Hepatocyte (in vitro differentiated cells): ENCODE data around the gene CPNE4.

Source experiments
- EZH2 ChIP-seq: fragments of 200-600 bp; sonication (generic); IDR thresholded peaks from 2 replicates; pipeline ENCODE4 v1.6.1; 2016; ENCODE audit warnings: antibody characterized with exemption, mild to moderate bottlenecking, borderline replicate concordance
- EZH2phosphoT487 ChIP-seq: fragments of 200-600 bp; sonication (generic); IDR thresholded peaks from one replicate; pipeline ENCODE4 v1.6.1; 2018; ENCODE audit warnings: antibody characterized with exemption, mild to moderate bottlenecking, low read depth, moderate library complexity; ENCODE audit not compliant: unreplicated experiment, severe bottlenecking
- TF ChIP-seq, protein P1 (sequence below): fragments of 200-600 bp; sonication (generic); IDR thresholded peaks from 2 replicates; pipeline ENCODE4 v1.5.1; 2016; ENCODE audit warnings: antibody characterized with exemption, mild to moderate bottlenecking; ENCODE audit not compliant: poor library complexity

DNA sequence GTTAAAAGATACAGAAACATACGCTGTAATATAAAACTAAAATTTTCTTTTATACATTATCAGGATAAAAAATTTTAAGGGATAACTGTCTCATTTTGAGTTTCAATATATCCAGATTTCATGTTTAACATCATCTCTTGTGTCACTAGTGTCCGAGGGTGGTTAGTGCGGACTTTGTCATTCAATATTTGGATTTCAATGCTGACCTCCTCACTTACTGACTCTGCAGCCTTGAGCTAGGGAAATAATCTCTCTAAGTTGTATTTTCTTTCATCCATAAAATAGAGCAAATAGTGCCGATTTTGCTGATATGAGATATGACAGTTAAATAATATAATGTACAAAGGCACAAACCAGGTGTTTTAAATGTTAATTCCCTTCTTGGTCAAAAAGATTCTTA, 203.2 kb downstream of the CPNE4 start:
- TF ChIP-seq, protein P1, sequence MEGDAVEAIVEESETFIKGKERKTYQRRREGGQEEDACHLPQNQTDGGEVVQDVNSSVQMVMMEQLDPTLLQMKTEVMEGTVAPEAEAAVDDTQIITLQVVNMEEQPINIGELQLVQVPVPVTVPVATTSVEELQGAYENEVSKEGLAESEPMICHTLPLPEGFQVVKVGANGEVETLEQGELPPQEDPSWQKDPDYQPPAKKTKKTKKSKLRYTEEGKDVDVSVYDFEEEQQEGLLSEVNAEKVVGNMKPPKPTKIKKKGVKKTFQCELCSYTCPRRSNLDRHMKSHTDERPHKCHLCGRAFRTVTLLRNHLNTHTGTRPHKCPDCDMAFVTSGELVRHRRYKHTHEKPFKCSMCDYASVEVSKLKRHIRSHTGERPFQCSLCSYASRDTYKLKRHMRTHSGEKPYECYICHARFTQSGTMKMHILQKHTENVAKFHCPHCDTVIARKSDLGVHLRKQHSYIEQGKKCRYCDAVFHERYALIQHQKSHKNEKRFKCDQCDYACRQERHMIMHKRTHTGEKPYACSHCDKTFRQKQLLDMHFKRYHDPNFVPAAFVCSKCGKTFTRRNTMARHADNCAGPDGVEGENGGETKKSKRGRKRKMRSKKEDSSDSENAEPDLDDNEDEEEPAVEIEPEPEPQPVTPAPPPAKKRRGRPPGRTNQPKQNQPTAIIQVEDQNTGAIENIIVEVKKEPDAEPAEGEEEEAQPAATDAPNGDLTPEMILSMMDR = no peak
- no peak for TF ChIP-seq EZH2phosphoT487
- TF ChIP-seq EZH2 = no peak
